ENCODE results near the gene FSD2. TPM values are rescaled to one million over a fixed set of nuclear protein-coding genes. Genes with fewer than 3 reads are reported as not detected.

Gene FSD2
- total RNA-seq, 1 experiment from 2014 or later = not detected

DNA sequence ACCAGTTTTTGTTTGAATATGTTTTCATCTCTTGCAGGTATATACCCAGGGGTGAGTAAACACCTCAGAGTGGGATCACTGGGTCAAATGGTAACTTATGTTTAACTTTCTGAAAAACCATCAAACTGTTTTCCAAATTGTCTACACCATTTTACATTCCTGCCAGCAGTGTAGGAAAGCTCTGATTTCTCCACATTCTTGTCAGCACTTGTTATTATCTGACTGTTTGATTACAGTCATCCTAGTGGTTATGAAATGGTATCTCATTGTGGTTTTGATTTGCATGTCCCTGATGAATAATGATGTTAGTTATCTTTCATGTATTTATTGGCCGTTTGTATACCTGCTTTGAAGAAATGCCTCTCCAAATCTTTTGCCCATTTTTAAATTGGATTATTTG is 13.8 kb downstream of the FSD2 start:
- Mint-ChIP-seq H3K27ac (no peak overlapping the region), H3K9me3 (peaks cover 8 to 14% of the 10 kb centered on the region in 2 experiments; a peak in 4 of 5 replicates), H3K4me1 (no peaks in the 10 kb centered on the region), H3K4me3 (no peak overlapping the region), H3K36me3 (ENCODE audit: insufficient read depth in 1 of 3, low read depth in 3 of 3) (no peaks in the 10 kb centered on the region), H3K27me3 (ENCODE audit: low read depth) (peaks cover 16% of the 10 kb centered on the region)
- H3K23ac ChIP-seq (ENCODE audit: insufficient read length, low read depth, low read length) = no peak overlapping the region
- no peak overlapping the region for H3K4me2 ChIP-seq (ENCODE audit: insufficient read depth, insufficient read length, low read length)
- no peak for DNase-seq
- WGBS (ENCODE audit: extremely low coverage, insufficient read length, low lambda C conversion rate) = no CpG with 5 or more reads among the region's 1 CpG
- no peak overlapping the region for H4K91ac ChIP-seq (ENCODE audit: insufficient read length, low read depth, low read length)
- H3K23me2 ChIP-seq (ENCODE audit: insufficient read length, low read depth, low read length, poor library complexity, severe bottlenecking) = no peaks in the 10 kb centered on the region
- no peak overlapping the region for H3K4ac ChIP-seq (ENCODE audit: low read depth, low read length)
- H3K9ac ChIP-seq (ENCODE audit: extremely low read depth, insufficient read length, low read length) = no peak overlapping the region
- no peak overlapping the region for H2BK5ac ChIP-seq (ENCODE audit: insufficient read length, low read length)
- no peaks in the 10 kb centered on the region for H3K79me1 ChIP-seq (ENCODE audit: insufficient read depth, low read depth, low read length, poor library complexity, severe bottlenecking)
- H3T11ph ChIP-seq (ENCODE audit: low read length) = no peak overlapping the region
- H3K27ac ChIP-seq (ENCODE audit: insufficient read length, low read depth, low read length) = no peak overlapping the region
- no peaks in the 10 kb centered on the region for H4K20me1 ChIP-seq (ENCODE audit: control insufficient read depth, insufficient read depth, insufficient read length)
- H4K8ac ChIP-seq (replicated peaks; ENCODE audit: insufficient read length, low read depth, low read length) = no peak overlapping the region
- no peak overlapping the region for H4K5ac ChIP-seq (ENCODE audit: insufficient read length, low read depth, low read length)
- no peak overlapping the region for H3K18ac ChIP-seq (ENCODE audit: insufficient read length, low read depth, low read length)
- H3K9me3 ChIP-seq (ENCODE audit: control insufficient read depth, low read depth, low read length) = no peaks in the 10 kb centered on the region
- H3K4me1 ChIP-seq (ENCODE audit: insufficient read depth, low read length) = no peaks in the 10 kb centered on the region
- H3K79me2 ChIP-seq (ENCODE audit: insufficient read depth, low read length) = no peaks in the 10 kb centered on the region
- H2BK20ac ChIP-seq (ENCODE audit: low read depth, low read length, poor library complexity, severe bottlenecking) = no peak overlapping the region
- no peak overlapping the region for H3K56ac ChIP-seq (ENCODE audit: insufficient read length, low read depth, low read length)
- H2AFZ ChIP-seq (ENCODE audit: low read length) = no peak overlapping the region
- TF ChIP-seq, protein P1, sequence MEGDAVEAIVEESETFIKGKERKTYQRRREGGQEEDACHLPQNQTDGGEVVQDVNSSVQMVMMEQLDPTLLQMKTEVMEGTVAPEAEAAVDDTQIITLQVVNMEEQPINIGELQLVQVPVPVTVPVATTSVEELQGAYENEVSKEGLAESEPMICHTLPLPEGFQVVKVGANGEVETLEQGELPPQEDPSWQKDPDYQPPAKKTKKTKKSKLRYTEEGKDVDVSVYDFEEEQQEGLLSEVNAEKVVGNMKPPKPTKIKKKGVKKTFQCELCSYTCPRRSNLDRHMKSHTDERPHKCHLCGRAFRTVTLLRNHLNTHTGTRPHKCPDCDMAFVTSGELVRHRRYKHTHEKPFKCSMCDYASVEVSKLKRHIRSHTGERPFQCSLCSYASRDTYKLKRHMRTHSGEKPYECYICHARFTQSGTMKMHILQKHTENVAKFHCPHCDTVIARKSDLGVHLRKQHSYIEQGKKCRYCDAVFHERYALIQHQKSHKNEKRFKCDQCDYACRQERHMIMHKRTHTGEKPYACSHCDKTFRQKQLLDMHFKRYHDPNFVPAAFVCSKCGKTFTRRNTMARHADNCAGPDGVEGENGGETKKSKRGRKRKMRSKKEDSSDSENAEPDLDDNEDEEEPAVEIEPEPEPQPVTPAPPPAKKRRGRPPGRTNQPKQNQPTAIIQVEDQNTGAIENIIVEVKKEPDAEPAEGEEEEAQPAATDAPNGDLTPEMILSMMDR (conservative IDR thresholded peaks at IDR 0.05) = no peak
- no peak overlapping the region for H2AK5ac ChIP-seq (ENCODE audit: insufficient read length, low read length)
- no peak overlapping the region for H2BK15ac ChIP-seq (ENCODE audit: low read depth, low read length)
- no peak overlapping the region for H2BK120ac ChIP-seq (ENCODE audit: low read depth, low read length, poor library complexity, severe bottlenecking)
- no peaks in the 10 kb centered on the region for H3K27me3 ChIP-seq (ENCODE audit: insufficient read depth, low read length)
- H2BK12ac ChIP-seq (ENCODE audit: insufficient read length, low read depth, low read length) = no peak overlapping the region
- no peak overlapping the region for H3K14ac ChIP-seq (ENCODE audit: insufficient read depth, low read length)
